DOHH2 (cell line): ENCODE measurements around the gene CAMSAP1.
A peak's percentile ranks its signal among the peaks of the same experiment; 100 is the strongest.

Experiments
- H3F3A ChIP-seq: fragments of 200-600 bp; sonication (generic), shearing (Covaris generic); 2 replicates; pipeline ENCODE4 v1.6.0; 2016; ENCODE audit warnings: antibody characterized with exemption, mild to moderate bottlenecking; ENCODE audit not compliant: control insufficient read depth, insufficient read depth
- H3K27ac ChIP-seq: fragments of 200-600 bp; sonication (generic); 2 replicates; pipeline ENCODE4 v1.5.1; 2014; ENCODE audit warnings: low read depth, mild to moderate bottlenecking, low read length, moderate library complexity
- H3K27me3 ChIP-seq: fragments of 200-600 bp; sonication (generic); 2 replicates; pipeline ENCODE4 v1.6.1; 2014; ENCODE audit warnings: mild to moderate bottlenecking, low read length, mixed read lengths; ENCODE audit not compliant: control insufficient read depth
- H3K36me3 ChIP-seq: fragments of 200-600 bp; sonication (generic); 2 replicates; pipeline ENCODE4 v1.6.1; 2014; ENCODE audit warnings: mild to moderate bottlenecking, low read length, moderate library complexity, mixed read lengths; ENCODE audit not compliant: control insufficient read depth
- H3K4me1 ChIP-seq: fragments of 200-600 bp; sonication (generic); 2 replicates; pipeline ENCODE4 v1.6.1; 2014; ENCODE audit warnings: mild to moderate bottlenecking, low read length, mixed read lengths; ENCODE audit not compliant: control insufficient read depth
- H3K4me2 ChIP-seq: fragments of 200-600 bp; sonication (generic); 2 replicates; pipeline ENCODE4 v1.6.0; 2014; ENCODE audit warnings: mild to moderate bottlenecking, low read length, moderate library complexity
- H3K4me3 ChIP-seq: fragments of 200-600 bp; sonication (generic); 2 replicates; pipeline ENCODE4 v1.5.1; 2014; ENCODE audit warnings: mild to moderate bottlenecking, low read length, mixed read lengths
- H3K79me2 ChIP-seq: fragments of 200-600 bp; sonication (generic); 2 replicates; pipeline ENCODE4 v1.6.1; 2014; ENCODE audit warnings: mild to moderate bottlenecking, low read length, mixed read lengths; ENCODE audit not compliant: control insufficient read depth
- H3K9me2 ChIP-seq: fragments of 200-600 bp; sonication (generic); replicated peaks from 2 replicates; pipeline ENCODE4 v1.6.1; 2014; ENCODE audit warnings: mild to moderate bottlenecking, low read length, mixed read lengths; ENCODE audit not compliant: control insufficient read depth
- H3K9me3 ChIP-seq: fragments of 200-600 bp; sonication (generic); 2 replicates; pipeline ENCODE4 v1.6.1; 2014; ENCODE audit warnings: antibody characterized with exemption, low read length, mixed read lengths; ENCODE audit not compliant: control insufficient read depth, insufficient read depth
- H4K20me1 ChIP-seq: fragments of 200-600 bp; sonication (generic); 2 replicates; pipeline ENCODE4 v1.6.0; 2014; ENCODE audit warnings: low read depth, mild to moderate bottlenecking, antibody characterized with exemption, low read length, moderate library complexity; ENCODE audit not compliant: control insufficient read depth, insufficient read depth
- EZH2phosphoT487 ChIP-seq: fragments of 200-600 bp; sonication (generic); IDR thresholded peaks from 2 replicates; pipeline ENCODE4 v1.6.1; 2017; ENCODE audit warnings: borderline replicate concordance, mild to moderate bottlenecking, antibody characterized with exemption, low read length, moderate library complexity, mixed read lengths
- TF ChIP-seq, protein P1 (sequence below): fragments of 200-600 bp; sonication (generic); IDR thresholded peaks from one replicate; pipeline ENCODE4 v1.5.1; 2014; ENCODE audit warnings: antibody characterized with exemption, mild to moderate bottlenecking, low read depth, low read length; ENCODE audit not compliant: poor library complexity, severe bottlenecking

The CAMSAP1 gene

DNA sequence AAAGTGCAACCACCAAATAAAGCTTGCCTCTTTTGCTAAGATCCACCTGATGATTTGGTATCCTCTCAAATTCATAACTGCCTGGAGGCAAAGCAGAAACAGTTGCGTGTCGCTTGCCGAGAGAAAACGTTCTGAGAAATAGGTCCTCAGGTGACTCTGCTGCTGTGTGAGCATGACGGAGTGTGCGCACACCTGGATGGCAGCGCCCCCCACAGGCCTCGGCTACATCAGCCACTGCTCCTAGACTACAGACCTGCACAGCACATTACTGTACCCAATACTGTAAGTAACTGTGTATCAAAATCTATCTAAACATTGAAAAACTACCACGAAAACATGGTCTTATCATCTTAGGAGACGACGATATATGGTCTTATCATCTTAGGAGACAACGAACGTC is 87.4 kb downstream of the CAMSAP1 start:
- no peaks in the 10 kb centered on the region for H3K9me3 ChIP-seq
- H3K4me1 ChIP-seq, result no peaks in the 10 kb centered on the region
- H3K27me3 ChIP-seq, result no peaks in the 10 kb centered on the region
- H4K20me1 ChIP-seq, result no peaks in the 10 kb centered on the region
- no peak overlapping the region for H3K4me2 ChIP-seq
- H3F3A ChIP-seq, result no peaks in the 10 kb centered on the region
- no peaks in the 10 kb centered on the region for H3K9me2 ChIP-seq
- no peak overlapping the region for H3K4me3 ChIP-seq
- H3K36me3 ChIP-seq, result peaks cover 46% of the 10 kb centered on the region
- no peak for TF ChIP-seq EZH2phosphoT487
- TF ChIP-seq, protein P1, sequence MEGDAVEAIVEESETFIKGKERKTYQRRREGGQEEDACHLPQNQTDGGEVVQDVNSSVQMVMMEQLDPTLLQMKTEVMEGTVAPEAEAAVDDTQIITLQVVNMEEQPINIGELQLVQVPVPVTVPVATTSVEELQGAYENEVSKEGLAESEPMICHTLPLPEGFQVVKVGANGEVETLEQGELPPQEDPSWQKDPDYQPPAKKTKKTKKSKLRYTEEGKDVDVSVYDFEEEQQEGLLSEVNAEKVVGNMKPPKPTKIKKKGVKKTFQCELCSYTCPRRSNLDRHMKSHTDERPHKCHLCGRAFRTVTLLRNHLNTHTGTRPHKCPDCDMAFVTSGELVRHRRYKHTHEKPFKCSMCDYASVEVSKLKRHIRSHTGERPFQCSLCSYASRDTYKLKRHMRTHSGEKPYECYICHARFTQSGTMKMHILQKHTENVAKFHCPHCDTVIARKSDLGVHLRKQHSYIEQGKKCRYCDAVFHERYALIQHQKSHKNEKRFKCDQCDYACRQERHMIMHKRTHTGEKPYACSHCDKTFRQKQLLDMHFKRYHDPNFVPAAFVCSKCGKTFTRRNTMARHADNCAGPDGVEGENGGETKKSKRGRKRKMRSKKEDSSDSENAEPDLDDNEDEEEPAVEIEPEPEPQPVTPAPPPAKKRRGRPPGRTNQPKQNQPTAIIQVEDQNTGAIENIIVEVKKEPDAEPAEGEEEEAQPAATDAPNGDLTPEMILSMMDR, result peak; percentile 48
- no peaks in the 10 kb centered on the region for H3K79me2 ChIP-seq
- H3K27ac ChIP-seq, result no peak overlapping the region

DNA sequence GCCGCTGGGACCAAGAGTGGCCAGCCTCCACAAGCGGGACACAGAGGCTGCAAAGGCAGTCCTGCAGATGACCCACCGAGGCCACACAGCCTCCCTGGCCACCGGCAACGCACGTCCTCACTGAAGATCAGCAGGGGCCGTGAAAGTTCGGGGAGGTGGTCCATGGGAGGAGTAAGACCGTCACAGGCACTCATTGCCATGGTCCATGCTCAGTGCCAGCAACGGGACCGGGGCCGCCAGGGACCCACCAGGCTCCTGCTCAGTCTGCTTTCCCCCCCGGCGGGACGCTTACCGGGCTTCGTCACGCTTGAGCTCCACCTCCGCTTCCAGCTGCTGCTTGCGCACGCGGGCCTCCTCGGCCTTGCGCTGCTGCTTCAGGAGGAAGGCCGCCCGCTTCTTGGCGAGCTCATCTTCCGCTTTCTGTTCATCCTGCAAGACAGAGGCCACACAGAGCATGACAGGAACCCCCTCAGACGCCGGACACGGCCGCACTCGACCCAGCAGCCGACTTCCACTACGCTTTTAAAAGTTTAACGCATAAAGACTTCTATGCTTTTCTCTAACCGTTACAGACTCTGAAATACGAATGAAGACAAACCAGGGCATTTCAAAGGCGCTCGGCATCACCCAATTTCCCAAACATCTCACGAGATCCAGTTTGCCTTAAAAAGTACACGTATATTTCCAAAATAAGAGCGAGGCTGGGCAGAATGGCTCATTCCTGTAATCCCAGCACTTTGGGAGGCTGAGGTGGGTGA is 88.4 kb downstream of the CAMSAP1 start:
- H3K4me3 ChIP-seq, result no peak overlapping the region
- TF ChIP-seq EZH2phosphoT487, result no peak
- TF ChIP-seq, protein P1, result no peak
- H3K79me2 ChIP-seq, result no peaks in the 10 kb centered on the region
- no peaks in the 10 kb centered on the region for H3K27me3 ChIP-seq
- H3K36me3 ChIP-seq, result peaks cover 46% of the 10 kb centered on the region
- no peak overlapping the region for H3K27ac ChIP-seq
- H3K4me1 ChIP-seq, result no peaks in the 10 kb centered on the region
- H3F3A ChIP-seq, result no peaks in the 10 kb centered on the region
- H3K9me2 ChIP-seq, result no peaks in the 10 kb centered on the region
- H3K9me3 ChIP-seq, result no peaks in the 10 kb centered on the region
- H3K4me2 ChIP-seq, result no peak overlapping the region
- no peaks in the 10 kb centered on the region for H4K20me1 ChIP-seq

DNA sequence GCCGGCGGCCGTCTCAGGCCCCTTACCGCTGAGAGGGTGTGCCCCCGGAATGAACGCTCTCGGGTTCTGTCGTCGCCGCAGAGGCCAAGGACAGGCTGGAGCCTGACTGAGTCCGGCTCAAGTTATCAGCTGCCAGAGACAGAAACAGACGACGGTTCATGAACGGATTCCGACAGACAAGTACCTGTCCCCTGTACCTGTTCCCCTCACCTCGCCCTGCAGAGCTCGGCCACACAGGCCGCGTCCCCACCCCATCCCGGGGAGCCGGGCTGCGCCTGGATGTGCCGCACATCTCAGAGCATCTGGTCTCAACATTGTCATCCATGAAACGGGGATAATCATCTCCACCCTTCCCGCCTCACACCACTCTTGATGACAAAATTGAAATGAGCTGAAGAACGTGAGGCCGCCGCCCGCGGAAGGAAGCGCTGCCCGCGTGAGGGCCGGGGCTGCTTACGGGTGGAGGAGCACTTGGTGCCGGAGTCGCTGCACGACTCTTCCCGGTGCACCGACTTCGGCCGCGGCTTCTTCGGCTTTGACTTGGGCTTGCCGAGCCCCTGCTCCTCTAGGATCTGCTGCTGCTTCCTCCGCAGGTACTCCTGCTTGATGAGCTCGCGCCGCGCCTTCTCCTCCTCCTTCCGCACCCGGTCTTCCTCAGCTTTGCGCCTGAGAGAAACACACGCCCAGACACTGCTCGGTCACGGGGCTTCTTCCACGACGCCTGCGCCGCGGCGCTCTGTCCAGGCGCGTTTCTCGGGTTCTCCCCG is 89.2 kb downstream of the CAMSAP1 start:
- no peaks in the 10 kb centered on the region for H3F3A ChIP-seq
- H3K27me3 ChIP-seq, result no peaks in the 10 kb centered on the region
- no peaks in the 10 kb centered on the region for H3K9me2 ChIP-seq
- H3K27ac ChIP-seq, result no peak overlapping the region
- H3K4me2 ChIP-seq, result no peak overlapping the region
- H4K20me1 ChIP-seq, result no peaks in the 10 kb centered on the region
- H3K79me2 ChIP-seq, result no peaks in the 10 kb centered on the region
- TF ChIP-seq, protein P1, result no peak
- no peak for TF ChIP-seq EZH2phosphoT487
- H3K36me3 ChIP-seq, result peaks cover 40% of the 10 kb centered on the region
- no peaks in the 10 kb centered on the region for H3K9me3 ChIP-seq
- no peak overlapping the region for H3K4me3 ChIP-seq
- no peaks in the 10 kb centered on the region for H3K4me1 ChIP-seq
